HCT116 (cell line): ENCODE data around the gene C1S. TPM values are rescaled to one million over a fixed set of nuclear protein-coding genes. Genes with fewer than 3 reads are reported as not detected.

Experiments used
- ATAC-seq: fragments of 200-7000 bp; cut with Tn5 transposase; 2 replicates; pipeline ENCODE4 v1.9.1; 2020; ENCODE audit warnings: mild to moderate bottlenecking, moderate library complexity
- BruUV-seq: library from RNA; stranded (reverse); fragments of 400-500 nt; replicated peaks from 2 replicates; lab custom pipeline; 2021; lab: Mats Ljungman, UMichigan
- CTCF ChIA-PET: fragments of 300-600 bp; sonication (Branson Sonifier 250); formaldehyde crosslinking; loops from one replicate; lab custom pipeline; 2021; ENCODE audit warnings: antibody characterized with exemption; lab: Charles Lee
- POLR2A ChIA-PET: fragments of 300-600, 350-600 bp; sonication (Branson Sonifier 250); formaldehyde crosslinking; loops from one replicate; lab custom pipeline; 2021; ENCODE audit warnings: antibody characterized with exemption; lab: Charles Lee
- RAD21 ChIA-PET, 2 experiments: fragments of 300-600 bp; sonication (Branson Sonifier 250); formaldehyde crosslinking; loops; one replicate each; lab custom pipeline; 2023; ENCODE audit warnings: low total read pairs in 2 of 2; ENCODE audit not compliant: uncharacterized antibody in 2 of 2, unreplicated experiment in 2 of 2, low non-redundant PET in 1 of 2; lab: Charles Lee
- DNase-seq: peaks from one replicate; pipeline ENCODE4 v3.0.0-alpha.2; 2010; ENCODE audit warnings: low read depth, low spot score
- H2AFZ ChIP-seq: fragments of 200-600 bp; shearing (Covaris generic), sonication (generic); 2 replicates; pipeline ENCODE4 v1.6.1; 2017; ENCODE audit warnings: low read depth, mixed run types, mixed read lengths, antibody characterized with exemption, low read length; ENCODE audit not compliant: poor library complexity, severe bottlenecking
- H3K27ac ChIP-seq: 2 replicates; pipeline ENCODE4 v1.5.1; 2012; ENCODE audit warnings: low read depth, low read length
- H3K27me3 ChIP-seq: fragments of 200-600 bp; sonication (generic); 2 replicates; pipeline ENCODE4 v1.6.1; 2016; ENCODE audit warnings: mixed run types, low read length, mixed read lengths; ENCODE audit not compliant: insufficient read depth
- H3K36me3 ChIP-seq, 2 experiments: fragments of 200-500 bp in 1 of 2; fragments of 200-600 bp in 1 of 2; sonication (Bioruptor generic) in 1 of 2; sonication (generic) in 1 of 2; 2 replicates each; pipeline versions ENCODE4 v1.5.1 to v1.6.1; 2014 to 2016; ENCODE audit warnings: low read length in 2 of 2, inconsistent platforms in 1 of 2, mixed read lengths in 1 of 2, mixed run types in 1 of 2; ENCODE audit not compliant: insufficient read depth in 2 of 2, control insufficient read depth in 1 of 2
- H3K4me1 ChIP-seq, 2 experiments: fragments of 200-600 bp in 1 of 2; sonication (generic) in 1 of 2; 2 replicates each; pipeline versions ENCODE4 v1.5.1 to v1.6.1; 2012 to 2017; ENCODE audit warnings: low read length in 2 of 2, inconsistent platforms in 1 of 2, mild to moderate bottlenecking in 1 of 2, mixed read lengths in 1 of 2, mixed run types in 1 of 2, moderate library complexity in 1 of 2; ENCODE audit not compliant: insufficient read depth in 2 of 2, control insufficient read depth in 1 of 2
- H3K4me2 ChIP-seq: fragments of 200-600 bp; sonication (generic); 2 replicates; pipeline ENCODE4 v1.6.1; 2017; ENCODE audit warnings: mixed run types, low read length, mixed read lengths
- H3K4me3 ChIP-seq, 2 experiments: fragments of 200-600 bp in 1 of 2; sonication (generic) in 1 of 2; replicated peaks in 1 of 2; 2 replicates each; pipeline ENCODE4 v1.5.1; 2011 to 2016; ENCODE audit warnings: low read length in 2 of 2, control low read depth in 1 of 2, low read depth in 1 of 2, mild to moderate bottlenecking in 1 of 2, mixed read lengths in 1 of 2, mixed run types in 1 of 2
- H3K79me2 ChIP-seq: fragments of 200-600 bp; sonication (generic); 2 replicates; pipeline ENCODE4 v1.6.1; 2017; ENCODE audit warnings: mild to moderate bottlenecking, mixed run types, low read length, moderate library complexity, mixed read lengths; ENCODE audit not compliant: insufficient read depth
- H3K9ac ChIP-seq: fragments of 200-600 bp; sonication (generic); 2 replicates; pipeline ENCODE4 v1.6.1; 2016; ENCODE audit warnings: low read length, mixed read lengths
- H3K9me2 ChIP-seq: fragments of 200-600 bp; sonication (generic), shearing (Covaris generic); 2 replicates; pipeline ENCODE4 v1.6.1; 2017; ENCODE audit warnings: mixed run types, mild to moderate bottlenecking, moderate library complexity; ENCODE audit not compliant: insufficient read depth
- H3K9me3 ChIP-seq, 2 experiments: fragments of 200-500 bp in 1 of 2; fragments of 200-600 bp in 1 of 2; sonication (Bioruptor generic) in 1 of 2; sonication (generic) in 1 of 2; 2 replicates each; pipeline ENCODE4 v1.6.1; 2014 to 2017; ENCODE audit warnings: low read length in 2 of 2, mixed read lengths in 2 of 2, inconsistent platforms in 1 of 2, low read depth in 1 of 2, mild to moderate bottlenecking in 1 of 2, mixed run types in 1 of 2, moderate library complexity in 1 of 2; ENCODE audit not compliant: control insufficient read depth in 1 of 2, insufficient read depth in 1 of 2
- H4K20me1 ChIP-seq: fragments of 200-600 bp; sonication (generic), shearing (Covaris generic); 2 replicates; pipeline ENCODE4 v1.6.1; 2017; ENCODE audit warnings: mixed run types, mild to moderate bottlenecking, moderate library complexity; ENCODE audit not compliant: insufficient read depth
- ATF3 ChIP-seq: IDR thresholded peaks from 2 replicates; pipeline ENCODE4 v1.6.1; 2012
- CEBPB ChIP-seq: IDR thresholded peaks from 2 replicates; pipeline ENCODE4 v1.6.1; 2012; ENCODE audit warnings: low read depth
- CTCF ChIP-seq, 3 experiments: fragments of 200-600 bp in 1 of 3; sonication (generic) in 1 of 3; IDR thresholded peaks in 2 of 3; conservative IDR thresholded peaks in 1 of 3; 2 replicates each; pipeline ENCODE4 v1.5.1; 2012 to 2017; ENCODE audit warnings: low read depth in 2 of 3, low read length in 2 of 3, antibody characterized with exemption in 1 of 3, borderline replicate concordance in 1 of 3, control low read depth in 1 of 3, mild to moderate bottlenecking in 1 of 3, mixed read lengths in 1 of 3, mixed run types in 1 of 3, moderate library complexity in 1 of 3; ENCODE audit not compliant: insufficient read depth in 1 of 3
- EGR1 ChIP-seq: IDR thresholded peaks from 2 replicates; pipeline ENCODE4 v1.6.1; 2012; ENCODE audit warnings: low read depth
- EZH2phosphoT487 ChIP-seq: fragments of 200-600 bp; IDR thresholded peaks from 2 replicates; pipeline ENCODE4 v1.6.1; 2018; ENCODE audit warnings: antibody characterized with exemption, borderline replicate concordance
- FOSL1 ChIP-seq: IDR thresholded peaks from 2 replicates; pipeline ENCODE4 v1.6.1; 2012; ENCODE audit warnings: low read depth
- JUND ChIP-seq: IDR thresholded peaks from 2 replicates; pipeline ENCODE4 v1.6.1; 2012
- MAX ChIP-seq: IDR thresholded peaks from 2 replicates; pipeline ENCODE4 v1.6.1; 2012
- POLR2A ChIP-seq: IDR thresholded peaks from 2 replicates; pipeline ENCODE4 v1.7.0; 2011; ENCODE audit warnings: borderline replicate concordance; ENCODE audit not compliant: insufficient read depth, insufficient read length; ENCODE audit errors: extremely low read depth
- POLR2AphosphoS5 ChIP-seq: IDR thresholded peaks from 2 replicates; pipeline ENCODE4 v1.6.1; 2011; ENCODE audit warnings: mild to moderate bottlenecking, low read depth, low read length, moderate library complexity
- RAD21 ChIP-seq: IDR thresholded peaks from 2 replicates; pipeline ENCODE4 v1.6.1; 2012; ENCODE audit warnings: low read depth, mild to moderate bottlenecking
- REST ChIP-seq: IDR thresholded peaks from 2 replicates; pipeline ENCODE4 v1.6.1; 2012; ENCODE audit warnings: low read depth
- SIN3A ChIP-seq: IDR thresholded peaks from 2 replicates; pipeline ENCODE4 v1.6.1; 2012; ENCODE audit warnings: low read depth
- SP1 ChIP-seq: IDR thresholded peaks from 2 replicates; pipeline ENCODE4 v1.6.1; 2012; ENCODE audit warnings: low read depth
- SRF ChIP-seq: IDR thresholded peaks from 2 replicates; pipeline ENCODE4 v1.6.1; 2012; ENCODE audit warnings: low read depth
- TCF7L2 ChIP-seq: IDR thresholded peaks from 2 replicates; pipeline ENCODE4 v1.7.0; 2011; ENCODE audit warnings: borderline replicate concordance, inconsistent platforms; ENCODE audit not compliant: insufficient read depth, insufficient read length; ENCODE audit errors: extremely low read depth
- YY1 ChIP-seq: IDR thresholded peaks from 2 replicates; pipeline ENCODE4 v1.6.1; 2011; ENCODE audit warnings: low read length, low read depth, moderate library complexity, mild to moderate bottlenecking; ENCODE audit not compliant: insufficient replicate concordance; ENCODE audit errors: extremely low read depth
- ZBTB33 ChIP-seq: IDR thresholded peaks from 2 replicates; pipeline ENCODE4 v1.6.1; 2011; ENCODE audit warnings: mild to moderate bottlenecking, low read length, moderate library complexity; ENCODE audit not compliant: insufficient replicate concordance; ENCODE audit errors: extremely low read depth
- ZFX ChIP-seq: fragments of 450-650 bp; IDR thresholded peaks from 2 replicates; pipeline ENCODE4 v1.6.1; 2017
- ZNF274 ChIP-seq: fragments of 200-500 bp; sonication (Bioruptor generic); IDR thresholded peaks from 2 replicates; pipeline ENCODE4 v1.6.1; 2014; ENCODE audit warnings: mild to moderate bottlenecking, low read depth, low read length, inconsistent platforms
- intact Hi-C: fragments of 100-400 bp; cut with micrococcal nuclease; formaldehyde crosslinking; loops from 2 replicates; pipeline ENCODE4 v1.10.0; 2022
- total RNA-seq: library from RNA; stranded (reverse); gene quantifications from one replicate; pipeline ENCODE4 v1.2.1, GENCODE V29; 2021; ENCODE audit not compliant: unreplicated experiment

The C1S gene
- total RNA-seq, 1 experiment from 2014 or later, result 2.4 TPM

- H3K4me3 ChIP-seq, result no peak overlapping the region
- no peaks in the 10 kb centered on the region for H3K9me2 ChIP-seq
- intact Hi-C loops, result no loop called here
- no peak overlapping the region for H3K4me2 ChIP-seq
- no TSS peak for BruUV-seq
- H3K79me2 ChIP-seq, result no peaks in the 10 kb centered on the region
- no peaks in the 10 kb centered on the region for H3K27me3 ChIP-seq
- H3K9ac ChIP-seq, result no peak overlapping the region
- no peaks in the 10 kb centered on the region for H3K36me3 ChIP-seq
- H3K9me3 ChIP-seq, result no peaks in the 10 kb centered on the region
- no peaks in the 10 kb centered on the region for H3K4me1 ChIP-seq
- no peak for TF ChIP-seq FOSL1
- no peak for TF ChIP-seq CEBPB
- TF ChIP-seq ZNF274, result no peak
- no peak for TF ChIP-seq SRF
- TF ChIP-seq ZFX, result no peak
- TF ChIP-seq ZBTB33, result no peak
- no peak for TF ChIP-seq POLR2AphosphoS5
- no peak for TF ChIP-seq CTCF (IDR thresholded peaks at IDR 0.05 in 2 of 3, conservative IDR thresholded peaks at IDR 0.05 in 1 of 3; ENCODE audit: borderline replicate concordance in 1 of 3, insufficient read depth in 1 of 3, low read depth in 2 of 3, low read length in 2 of 3)
- no peak for TF ChIP-seq EZH2phosphoT487
- TF ChIP-seq POLR2A, result no peak
- TF ChIP-seq ATF3, result no peak
- TF ChIP-seq RAD21, result no peak
- TF ChIP-seq TCF7L2, result no peak
- TF ChIP-seq EGR1, result no peak
- TF ChIP-seq SP1, result no peak
- no peak for TF ChIP-seq REST
- no peak for TF ChIP-seq YY1
- no peak for TF ChIP-seq JUND
- no peak for TF ChIP-seq SIN3A
- no peak for TF ChIP-seq MAX
- DNase-seq (no peak), ATAC-seq (no peak)
- no peak overlapping the region for H2AFZ ChIP-seq
- ChIA-PET RAD21 (no interaction called here), CTCF (no interaction called here), POLR2A (no interaction called here)
- no peak overlapping the region for H3K27ac ChIP-seq
- H4K20me1 ChIP-seq, result no peaks in the 10 kb centered on the region
Observed at GRCh38 chr12:7072554-7072953, 12.0 kb downstream of the C1S start.
